Measurements from ENCODE around the gene PRDM12.

GRCh38 chr9:130651752-130652151 lies 12.6 kb upstream of the PRDM12 start:
- TF ChIP-seq TCF4 (CRISPR knock-in tag; IDR thresholded peaks at IDR 0.05; ENCODE audit: borderline replicate concordance) (no peak), BACH2 (CRISPR knock-in tag; IDR thresholded peaks at IDR 0.05; ENCODE audit: borderline replicate concordance) (no peak), ZNF8 (CRISPR knock-in tag; IDR thresholded peaks at IDR 0.05) (no peak), PATZ1 (CRISPR knock-in tag; IDR thresholded peaks at IDR 0.05; ENCODE audit: borderline replicate concordance) (no peak), RARB (CRISPR knock-in tag; IDR thresholded peaks at IDR 0.05) (no peak), ESRRG (CRISPR knock-in tag; IDR thresholded peaks at IDR 0.05) (no peak), CREB5 (CRISPR knock-in tag; IDR thresholded peaks at IDR 0.05; ENCODE audit: low read depth) (no peak), ZFP3 (CRISPR knock-in tag; IDR thresholded peaks at IDR 0.05) (no peak), POU6F1 (CRISPR knock-in tag; IDR thresholded peaks at IDR 0.05; ENCODE audit: borderline replicate concordance, low read depth) (no peak), ZFP30 (CRISPR knock-in tag; IDR thresholded peaks at IDR 0.05) (no peak), ZC3H10 (CRISPR knock-in tag; IDR thresholded peaks at IDR 0.05) (no peak)

All from SK-N-SH treated with all-trans-retinoic acid at 6 μM for 48 hours (cell line).